PC-3 (cell line): Measurements from ENCODE around the gene WDR76.

Source experiments
- CTCF ChIP-seq: fragments of 300-600 bp; sonication (generic); conservative IDR thresholded peaks from 2 replicates; pipeline ENCODE4 v1.5.1; 2017; ENCODE audit warnings: antibody characterized with exemption, low read depth, mild to moderate bottlenecking, low read length
- EZH2 ChIP-seq: fragments of 300-600 bp; sonication (generic); IDR thresholded peaks from one replicate; pipeline ENCODE4 v1.6.1; 2017; ENCODE audit warnings: antibody characterized with exemption, mild to moderate bottlenecking, low read length; ENCODE audit not compliant: unreplicated experiment
- EZH2phosphoT487 ChIP-seq: fragments of 300-600 bp; sonication (generic); IDR thresholded peaks from 2 replicates; pipeline ENCODE4 v1.6.1; 2018; ENCODE audit warnings: mild to moderate bottlenecking, antibody characterized with exemption, low read length, borderline replicate concordance

GRCh38 chr15:43794269-43795037 is 32.3 kb upstream of the WDR76 start:
- TF ChIP-seq CTCF, result no peak
- no peak for TF ChIP-seq EZH2
- no peak for TF ChIP-seq EZH2phosphoT487
